Measurements from ENCODE around the gene FOSL1. TPM values are rescaled to one million over a fixed set of nuclear protein-coding genes. Genes with fewer than 3 reads are reported as not detected.

FOSL1 gene
- total RNA-seq, 1 experiment from 2014 or later: 33.7 TPM

DNA sequence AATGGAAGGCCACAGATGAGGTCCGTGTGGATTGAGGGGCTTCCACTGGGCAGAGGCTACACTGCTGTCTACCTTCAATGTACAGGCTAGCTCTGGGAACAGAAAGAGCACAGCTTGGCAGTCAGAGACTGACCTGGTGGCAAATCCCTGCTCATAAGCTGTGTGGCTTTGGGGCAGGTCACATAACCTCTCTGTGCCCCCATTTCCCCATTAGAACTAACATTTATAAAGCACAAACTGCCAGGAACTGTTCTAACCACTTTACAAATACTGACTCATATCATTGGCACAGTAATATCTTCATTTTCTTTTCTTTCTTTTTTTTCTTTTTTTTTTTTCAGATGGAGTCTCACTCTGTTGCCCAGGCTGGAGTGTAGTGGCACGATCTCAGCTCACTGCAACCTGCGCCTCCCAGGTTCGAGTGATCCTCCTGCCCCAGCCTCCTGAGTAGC, 3.1 kb downstream of the FOSL1 start:
- Histone ChIP-seq H3K18ac (ENCODE audit: insufficient read length, low read depth, low read length) (no peak overlapping the region), H3K4me1 (ENCODE audit: insufficient read depth, low read length) (no peaks in the 10 kb centered on the region), H2BK5ac (ENCODE audit: insufficient read length, low read length) (no peak overlapping the region), H4K5ac (ENCODE audit: insufficient read length, low read depth, low read length) (no peak overlapping the region), H2BK120ac (ENCODE audit: low read depth, low read length, poor library complexity, severe bottlenecking) (no peak overlapping the region), H3K56ac (ENCODE audit: insufficient read length, low read depth, low read length) (no peak overlapping the region), H4K8ac (replicated peaks; ENCODE audit: insufficient read length, low read depth, low read length) (no peak overlapping the region), H3K14ac (ENCODE audit: insufficient read depth, low read length) (no peak overlapping the region), H3K27ac (ENCODE audit: insufficient read length, low read depth, low read length) (no peak overlapping the region), H2AK5ac (ENCODE audit: insufficient read length, low read length) (no peak overlapping the region), H3K9me3 (ENCODE audit: control insufficient read depth, low read depth, low read length) (no peaks in the 10 kb centered on the region), H3K9ac (ENCODE audit: extremely low read depth, insufficient read length, low read length) (no peak overlapping the region), H2BK20ac (ENCODE audit: low read depth, low read length, poor library complexity, severe bottlenecking) (no peak overlapping the region), H3K79me1 (ENCODE audit: insufficient read depth, low read depth, low read length, poor library complexity, severe bottlenecking) (no peaks in the 10 kb centered on the region), H3K23ac (ENCODE audit: insufficient read length, low read depth, low read length) (no peak overlapping the region), H2BK15ac (ENCODE audit: low read depth, low read length) (no peak overlapping the region), H3K23me2 (ENCODE audit: insufficient read length, low read depth, low read length, poor library complexity, severe bottlenecking) (peaks cover 9% of the 10 kb centered on the region), H2BK12ac (ENCODE audit: insufficient read length, low read depth, low read length) (no peak overlapping the region), H3K27me3 (ENCODE audit: insufficient read depth, low read length) (peaks cover 14% of the 10 kb centered on the region; the same call in 1 of the 2 replicates), H2AFZ (ENCODE audit: low read length) (no peak overlapping the region), H4K20me1 (ENCODE audit: control insufficient read depth, insufficient read depth, insufficient read length) (no peaks in the 10 kb centered on the region), H4K91ac (ENCODE audit: insufficient read length, low read depth, low read length) (no peak overlapping the region), H3K4me2 (ENCODE audit: insufficient read depth, insufficient read length, low read length) (no peak overlapping the region), H3T11ph (ENCODE audit: low read length) (no peak overlapping the region), H3K79me2 (ENCODE audit: insufficient read depth, low read length) (no peaks in the 10 kb centered on the region), H3K4ac (ENCODE audit: low read depth, low read length) (no peak overlapping the region)
- peaks cover 45% of the 10 kb centered on the region for H3K27me3 Mint-ChIP-seq (ENCODE audit: low read depth)
- H3K4me3 Mint-ChIP-seq: no peak overlapping the region
- no peak for DNase-seq
- peaks cover 20 to 26% of the 10 kb centered on the region in 2 experiments for H3K4me1 Mint-ChIP-seq
- H3K27ac Mint-ChIP-seq: no peak overlapping the region
- TF ChIP-seq, protein P1, sequence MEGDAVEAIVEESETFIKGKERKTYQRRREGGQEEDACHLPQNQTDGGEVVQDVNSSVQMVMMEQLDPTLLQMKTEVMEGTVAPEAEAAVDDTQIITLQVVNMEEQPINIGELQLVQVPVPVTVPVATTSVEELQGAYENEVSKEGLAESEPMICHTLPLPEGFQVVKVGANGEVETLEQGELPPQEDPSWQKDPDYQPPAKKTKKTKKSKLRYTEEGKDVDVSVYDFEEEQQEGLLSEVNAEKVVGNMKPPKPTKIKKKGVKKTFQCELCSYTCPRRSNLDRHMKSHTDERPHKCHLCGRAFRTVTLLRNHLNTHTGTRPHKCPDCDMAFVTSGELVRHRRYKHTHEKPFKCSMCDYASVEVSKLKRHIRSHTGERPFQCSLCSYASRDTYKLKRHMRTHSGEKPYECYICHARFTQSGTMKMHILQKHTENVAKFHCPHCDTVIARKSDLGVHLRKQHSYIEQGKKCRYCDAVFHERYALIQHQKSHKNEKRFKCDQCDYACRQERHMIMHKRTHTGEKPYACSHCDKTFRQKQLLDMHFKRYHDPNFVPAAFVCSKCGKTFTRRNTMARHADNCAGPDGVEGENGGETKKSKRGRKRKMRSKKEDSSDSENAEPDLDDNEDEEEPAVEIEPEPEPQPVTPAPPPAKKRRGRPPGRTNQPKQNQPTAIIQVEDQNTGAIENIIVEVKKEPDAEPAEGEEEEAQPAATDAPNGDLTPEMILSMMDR (conservative IDR thresholded peaks at IDR 0.05): no peak
- peaks cover 0 to 36% (median 0%) of the 10 kb centered on the region in 3 experiments; a peak in 2 of 7 replicates for H3K36me3 Mint-ChIP-seq (ENCODE audit: insufficient read depth in 1 of 3, low read depth in 3 of 3)
- no CpG with 5 or more reads among the region's 4 CpGs for WGBS (ENCODE audit: extremely low coverage, insufficient read length, low lambda C conversion rate)
- H3K9me3 Mint-ChIP-seq: no peaks in the 10 kb centered on the region

All from H9 (cell line).